SIG-M5 (cell line): Measurements from ENCODE around the gene PPP4R3A.
"Not testable (repeated sequence)": the region's sequence is repeated elsewhere in the genome, so short reads cannot be mapped to it uniquely, and the experiment has no call there.

ENCODE experiments used
- DNase-seq: peaks from one replicate; lab custom pipeline; 2025; lab: John Stamatoyannopoulos, UW

The PPP4R3A gene

DNA sequence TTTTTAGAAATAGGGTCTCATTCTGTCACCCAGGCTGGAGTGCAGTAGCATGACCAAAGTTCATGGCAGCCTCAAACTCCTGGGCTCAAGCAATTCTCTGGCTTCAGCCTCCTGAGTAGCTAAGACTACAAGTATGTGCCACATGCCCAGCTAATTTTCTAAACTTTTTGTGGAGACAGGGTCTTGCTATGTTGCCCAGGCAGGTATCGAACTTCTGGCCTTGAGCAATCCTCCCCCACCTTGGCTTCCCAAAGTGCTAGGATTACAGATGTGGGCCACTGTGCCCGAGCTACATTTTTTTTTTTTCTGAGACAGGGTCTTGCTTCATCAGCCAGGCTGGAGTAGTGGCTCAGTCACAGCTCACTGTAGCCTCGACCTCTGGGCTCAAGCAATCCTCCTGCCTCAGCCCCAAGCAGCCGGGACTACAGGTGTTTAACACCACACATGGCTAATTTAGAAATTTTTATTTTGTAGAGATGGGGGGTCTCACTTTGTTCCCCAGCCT lies 7.1 kb downstream of the PPP4R3A start:
- no peak for DNase-seq

DNA sequence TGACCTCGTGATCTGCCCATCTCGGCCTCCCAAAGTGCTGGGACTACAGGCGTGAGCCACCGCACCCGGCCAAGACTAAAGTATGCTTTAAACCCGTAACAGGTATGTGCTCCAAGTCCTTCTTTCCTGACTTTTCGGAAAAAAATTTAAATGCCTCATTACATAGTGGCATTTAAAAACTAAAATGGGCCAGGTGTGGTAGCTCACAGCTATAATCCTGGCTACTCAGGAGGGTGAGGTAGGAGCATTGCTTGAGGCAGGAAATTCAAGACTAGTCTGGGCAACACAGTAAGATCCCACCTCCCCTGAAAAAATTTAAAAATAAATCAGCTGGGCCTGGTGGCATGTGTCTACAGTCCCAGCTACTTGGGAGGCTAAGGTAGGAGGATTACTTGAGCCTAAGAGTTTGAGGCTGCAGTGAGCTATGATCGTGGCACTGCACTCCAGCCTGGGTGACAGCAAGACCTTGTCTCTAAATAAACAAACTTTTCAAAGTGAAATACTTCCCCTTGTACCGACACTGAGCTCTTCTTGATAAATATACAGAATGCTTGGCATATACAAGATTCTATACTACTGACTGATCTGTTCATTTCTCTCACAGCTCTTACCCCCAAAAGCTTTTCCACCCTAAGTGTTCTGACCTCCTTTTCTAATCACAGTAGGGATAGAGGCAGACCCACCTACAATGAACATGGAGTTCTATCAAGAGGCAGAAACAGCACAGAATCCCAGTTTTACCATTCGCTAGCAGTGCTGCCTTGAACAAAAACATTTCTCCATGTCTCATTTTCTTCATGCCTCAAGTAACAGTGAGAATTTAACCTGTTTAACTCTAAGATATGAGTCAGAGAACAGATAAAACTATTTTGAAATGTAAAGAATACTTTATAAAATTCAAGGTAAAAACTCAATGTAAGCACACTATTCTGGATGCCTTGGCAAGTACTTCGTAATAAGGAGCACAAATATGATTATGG lies 7.9 kb downstream of the PPP4R3A start:
- DNase-seq, result no peak

DNA sequence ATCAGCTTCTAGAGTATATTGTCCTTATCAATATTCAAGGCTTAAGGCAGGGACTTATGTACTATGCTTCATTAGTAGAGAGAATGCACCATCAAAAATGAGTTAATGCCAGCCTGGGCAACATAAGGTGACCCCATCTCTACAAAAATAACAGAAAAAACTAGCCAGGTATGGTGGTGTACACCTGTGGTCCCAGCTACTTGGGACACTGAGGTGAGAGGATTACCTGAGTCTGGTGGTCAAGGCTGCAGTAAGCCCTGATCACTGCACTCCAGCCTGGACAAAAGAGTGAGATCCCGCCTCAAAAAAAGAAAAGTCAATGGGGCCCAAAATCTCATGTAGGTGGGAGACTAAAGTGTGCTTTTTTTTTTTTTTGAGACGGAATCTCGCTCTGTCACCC lies 8.8 kb downstream of the PPP4R3A start:
- DNase-seq, result no peak

DNA sequence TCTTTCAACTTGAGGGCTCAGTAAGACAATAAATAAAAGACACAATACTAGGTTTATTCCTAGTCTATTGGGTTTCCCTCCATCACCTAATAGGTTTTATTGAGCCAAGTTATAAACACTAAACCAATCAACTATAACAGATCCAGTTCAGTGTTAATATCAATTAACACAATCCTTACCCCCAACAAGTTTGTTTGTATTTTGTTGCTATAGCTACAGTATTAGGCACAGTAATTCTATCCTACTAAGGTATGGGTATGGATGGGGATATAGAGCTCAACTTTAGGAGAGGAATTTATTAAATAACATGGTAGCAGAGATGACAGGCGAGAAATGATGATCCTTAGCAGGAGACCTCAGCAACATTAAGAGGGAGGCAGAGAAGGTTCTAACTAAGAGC lies 13.3 kb downstream of the PPP4R3A start:
- DNase-seq, result no peak

DNA sequence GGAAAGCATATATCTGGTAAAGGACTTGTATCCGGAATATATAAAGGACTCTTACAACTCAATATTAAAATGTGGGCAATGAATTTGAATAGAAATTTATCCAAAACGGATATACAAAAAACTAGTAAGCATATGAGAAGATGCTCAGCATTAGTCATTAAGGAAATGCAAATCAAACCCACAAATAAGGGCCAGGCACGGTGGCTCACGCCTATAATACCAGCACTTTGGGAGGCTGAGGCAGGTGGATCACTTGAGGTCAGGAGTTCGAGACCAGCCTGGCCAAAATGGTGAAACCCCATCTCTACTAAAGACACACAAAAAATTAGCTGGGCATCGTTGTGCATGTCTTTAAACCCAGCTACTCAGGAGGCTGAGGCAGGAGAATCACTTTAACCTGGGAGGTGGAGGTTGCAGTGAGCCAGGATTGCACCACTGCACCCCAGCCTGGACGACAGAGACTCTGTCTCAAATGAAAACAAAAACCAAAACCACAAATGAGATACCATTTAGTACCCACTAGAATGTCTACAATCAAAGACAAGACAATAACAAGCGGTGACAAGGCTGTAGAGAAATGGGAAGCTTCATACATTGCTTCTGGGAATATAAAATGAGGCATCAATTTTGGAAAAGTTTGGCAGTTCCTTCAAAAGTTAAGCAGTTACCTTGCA lies 15.6 kb downstream of the PPP4R3A start:
- not testable (repeated sequence) for DNase-seq

DNA sequence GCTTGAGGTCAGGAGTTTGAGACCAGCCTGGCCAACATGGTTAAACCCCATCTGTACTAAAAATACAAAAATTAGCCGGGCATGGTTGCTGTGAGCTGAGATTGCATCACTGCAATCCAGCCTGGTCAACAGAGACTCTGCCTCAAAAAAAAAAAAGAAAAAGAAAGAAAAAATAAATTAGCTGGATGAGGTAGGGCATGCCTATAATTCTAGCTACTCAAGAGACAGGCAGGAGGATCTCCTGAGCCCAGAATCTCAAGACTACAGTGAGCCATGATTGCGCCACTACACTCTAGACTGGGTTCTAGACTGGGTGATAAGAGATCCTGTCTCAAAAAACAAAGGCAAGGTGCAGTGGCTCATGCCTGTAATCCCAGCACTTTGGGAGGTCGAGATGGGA lies 16.9 kb downstream of the PPP4R3A start:
- no peak for DNase-seq

DNA sequence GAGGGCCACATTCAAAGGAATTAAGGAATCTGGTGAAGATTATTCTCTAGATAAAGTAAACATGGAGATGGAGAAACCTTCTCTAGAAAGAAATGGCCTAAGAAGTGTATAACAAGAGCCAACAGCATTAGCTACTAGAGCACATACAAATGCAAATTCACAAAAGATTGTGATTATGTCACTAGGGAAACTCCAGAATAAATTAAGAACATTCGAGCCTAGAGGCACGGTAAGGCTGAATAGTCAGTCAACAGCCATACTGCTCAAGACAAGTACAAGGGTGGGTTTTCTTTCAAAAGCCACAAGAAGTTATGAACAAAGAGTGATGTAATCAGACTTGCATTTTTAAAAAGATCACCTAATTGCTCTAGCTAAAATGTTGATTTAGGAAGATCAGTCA lies 25.4 kb downstream of the PPP4R3A start:
- no peak for DNase-seq

DNA sequence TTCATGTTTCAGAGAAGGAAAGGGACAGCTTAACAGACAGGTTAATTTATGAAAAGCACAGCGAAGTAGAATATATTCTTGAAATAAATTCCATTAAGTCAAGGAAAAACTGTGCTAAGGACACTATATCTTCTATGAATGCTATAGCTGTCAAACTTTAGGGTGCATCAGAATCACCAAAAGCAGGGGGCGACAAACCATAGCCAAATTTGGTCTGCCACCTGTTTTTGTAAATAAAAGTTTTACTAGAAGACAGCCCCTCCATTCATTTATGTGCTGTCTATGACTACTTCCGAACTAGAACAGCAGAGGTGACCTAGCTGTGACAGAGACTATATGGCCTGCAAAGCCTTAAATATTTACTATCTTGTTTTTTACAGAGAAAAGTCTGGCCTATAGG lies 25.9 kb downstream of the PPP4R3A start:
- no peak for DNase-seq

DNA sequence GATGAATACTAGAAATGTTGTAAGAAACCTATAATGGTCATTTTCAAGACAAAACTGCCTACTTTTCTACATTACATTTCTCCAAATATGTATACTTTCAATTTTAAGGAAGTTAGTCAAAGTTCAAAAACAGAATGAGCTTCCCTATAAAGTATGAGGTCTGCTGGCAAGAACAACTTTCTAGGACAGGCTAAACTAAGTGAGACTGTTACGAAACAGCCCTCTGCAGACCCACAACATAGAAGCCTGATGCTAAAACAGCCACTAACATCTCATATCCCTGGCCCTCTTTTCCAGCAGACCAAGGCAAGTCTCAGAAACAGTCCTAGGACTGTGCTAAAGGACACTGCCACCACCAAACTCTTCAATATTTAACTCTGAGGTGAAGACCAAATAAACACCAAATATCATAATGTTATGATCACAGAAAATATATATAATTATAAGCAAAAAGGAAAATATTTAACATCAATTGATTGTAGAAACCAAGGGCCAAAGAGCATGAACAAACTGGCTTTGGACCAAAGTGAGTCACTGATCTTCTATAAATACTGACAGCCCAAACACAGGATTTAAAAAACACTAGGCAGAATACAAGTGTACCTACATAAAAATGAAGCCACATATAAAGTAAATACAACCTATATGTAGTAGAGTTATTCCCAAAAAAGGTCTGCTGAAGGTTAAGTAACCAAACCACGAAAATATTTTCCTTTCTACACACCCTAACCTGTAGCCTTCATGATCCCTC lies 27.7 kb downstream of the PPP4R3A start:
- peak; percentile 22 for DNase-seq

DNA sequence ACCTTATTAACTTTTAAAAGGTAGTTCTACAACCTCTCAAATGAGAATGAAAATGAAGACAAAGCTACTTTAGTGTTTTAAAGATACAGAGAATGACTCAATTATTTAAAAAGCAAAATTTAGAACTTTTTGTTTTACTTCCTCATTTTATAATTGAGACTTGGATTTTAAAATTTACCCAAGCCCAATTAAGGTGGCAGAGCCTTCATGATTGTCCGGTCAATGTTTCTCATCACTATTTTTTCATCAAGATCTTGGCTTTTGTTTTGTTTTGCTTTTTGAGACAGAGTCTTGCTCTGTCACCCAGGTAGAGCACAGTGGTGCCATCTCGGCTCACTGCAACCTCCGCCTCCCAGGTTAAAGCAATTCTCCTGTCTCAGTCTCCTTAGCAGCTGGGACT lies 32.7 kb downstream of the PPP4R3A start:
- no peak for DNase-seq

DNA sequence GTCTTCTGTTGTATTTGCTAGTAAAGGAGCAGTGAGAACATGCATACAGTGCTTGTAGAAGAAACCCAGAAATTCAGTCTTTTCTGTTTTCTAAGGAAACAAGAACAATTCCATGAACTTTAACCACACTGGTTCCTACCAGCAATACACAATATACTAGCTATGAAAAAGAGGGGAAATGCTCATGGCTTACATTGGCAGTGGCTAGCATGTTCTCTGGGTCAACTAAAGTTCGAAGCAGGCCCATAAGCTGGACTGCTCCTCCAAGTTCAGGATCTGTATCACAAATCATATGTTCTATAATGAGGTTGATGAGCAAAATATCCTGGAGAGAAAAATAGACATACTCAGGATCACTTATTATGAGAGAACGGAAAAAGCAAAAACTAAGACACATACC lies 37.1 kb downstream of the PPP4R3A start:
- DNase-seq, result no peak

DNA sequence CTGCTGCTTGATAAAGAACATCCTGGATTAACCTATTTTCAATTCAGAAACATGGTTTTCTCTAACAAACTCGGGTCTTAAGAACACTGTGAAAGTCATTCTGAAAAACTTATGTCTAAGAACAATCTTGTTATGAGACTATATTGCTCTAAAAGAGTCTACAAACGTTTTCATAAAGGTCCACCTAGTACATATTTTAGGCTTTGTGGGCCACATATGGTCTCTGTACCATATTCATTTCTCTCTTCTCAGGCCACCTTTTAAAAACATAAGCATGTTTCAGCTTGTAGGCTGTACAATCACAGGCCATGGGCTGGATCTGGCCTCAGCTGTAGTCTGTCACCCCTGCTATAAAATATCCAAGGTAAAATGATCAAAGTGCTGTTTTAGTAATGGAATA lies 39.9 kb downstream of the PPP4R3A start:
- no peak for DNase-seq

DNA sequence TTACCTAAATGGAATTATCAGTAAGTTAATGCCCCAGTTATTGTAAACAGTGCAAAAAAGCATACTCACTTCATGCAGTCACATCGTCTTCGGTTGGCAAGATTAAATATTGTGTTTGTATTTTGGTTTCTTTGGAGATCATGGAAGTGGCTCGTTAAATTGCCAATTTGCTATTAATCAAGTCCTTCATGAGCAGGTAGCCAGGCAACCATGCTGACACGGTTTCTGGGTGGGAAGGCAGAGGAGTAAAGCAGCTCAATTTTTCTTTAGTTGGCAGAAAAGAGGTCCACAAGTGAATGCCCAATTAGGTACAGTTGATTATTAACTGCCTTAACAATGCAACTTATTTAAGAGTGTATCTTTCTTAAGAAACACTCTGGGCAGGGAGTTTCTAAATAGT lies 43.9 kb downstream of the PPP4R3A start:
- no peak for DNase-seq

DNA sequence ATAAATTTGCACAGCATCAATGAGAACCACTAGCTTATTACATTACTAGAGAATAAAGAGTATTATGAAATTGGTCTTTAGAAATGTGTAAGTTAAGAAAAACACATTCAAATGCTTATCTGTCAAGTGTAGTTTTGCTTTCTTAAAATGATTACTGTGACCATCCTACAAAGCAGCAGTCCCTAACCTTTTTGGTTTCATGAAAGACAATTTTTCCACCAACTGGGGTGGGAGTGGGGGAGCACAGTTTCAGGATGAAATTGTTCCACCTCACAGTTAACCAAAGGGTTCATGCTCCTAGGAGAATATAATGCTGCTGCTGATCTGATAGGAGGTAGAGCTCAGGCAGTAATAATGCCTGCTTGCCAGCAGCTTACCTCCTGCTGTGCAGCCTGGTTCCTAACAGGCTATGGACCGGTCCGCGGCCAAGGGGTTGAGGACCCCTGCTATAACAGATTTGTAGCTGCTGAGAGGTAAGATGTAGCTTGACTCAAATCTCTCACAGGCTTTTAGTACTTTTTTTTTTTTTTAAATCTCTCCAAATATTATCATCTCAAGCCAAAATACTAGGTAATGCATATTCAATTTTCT lies 45.4 kb downstream of the PPP4R3A start:
- DNase-seq, result no peak

DNA sequence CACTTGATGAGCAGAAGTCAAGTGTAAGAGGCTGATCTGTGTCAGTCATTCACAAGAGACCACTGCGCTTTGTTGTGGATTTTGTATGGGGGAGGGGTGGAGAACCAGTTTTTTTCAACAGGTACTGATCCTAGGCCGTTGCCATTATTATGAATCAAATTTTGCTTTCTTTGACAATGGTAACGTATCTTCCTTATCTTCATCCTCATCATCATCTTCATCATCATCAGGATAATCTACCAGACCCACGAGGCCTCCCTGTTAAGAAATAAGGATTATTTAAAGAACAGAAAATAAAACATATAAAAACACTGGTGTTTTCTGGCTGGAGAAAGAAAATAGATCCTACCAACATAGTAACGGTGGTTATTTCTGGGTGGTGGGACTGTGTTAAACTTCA lies 51.5 kb downstream of the PPP4R3A start:
- no peak for DNase-seq

DNA sequence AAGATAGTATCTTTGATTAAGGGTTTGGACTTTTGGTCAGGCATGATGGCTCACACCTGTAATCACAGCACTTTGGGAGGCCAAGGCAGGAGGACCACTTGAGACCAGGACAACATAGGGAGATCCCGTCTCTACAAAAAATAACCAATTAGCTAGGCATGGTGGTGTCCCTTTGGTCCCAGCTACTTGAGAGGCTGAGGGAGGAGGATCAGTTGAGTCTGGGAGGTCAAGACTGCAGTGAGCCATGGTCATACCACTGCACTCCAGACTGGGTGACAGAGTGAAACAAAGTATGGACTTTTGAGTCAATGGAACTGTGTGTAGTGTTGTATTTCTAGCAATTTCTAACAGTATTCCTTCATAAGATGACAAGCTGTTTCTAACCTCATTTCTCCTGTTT lies 53.8 kb downstream of the PPP4R3A start:
- DNase-seq, result no peak

DNA sequence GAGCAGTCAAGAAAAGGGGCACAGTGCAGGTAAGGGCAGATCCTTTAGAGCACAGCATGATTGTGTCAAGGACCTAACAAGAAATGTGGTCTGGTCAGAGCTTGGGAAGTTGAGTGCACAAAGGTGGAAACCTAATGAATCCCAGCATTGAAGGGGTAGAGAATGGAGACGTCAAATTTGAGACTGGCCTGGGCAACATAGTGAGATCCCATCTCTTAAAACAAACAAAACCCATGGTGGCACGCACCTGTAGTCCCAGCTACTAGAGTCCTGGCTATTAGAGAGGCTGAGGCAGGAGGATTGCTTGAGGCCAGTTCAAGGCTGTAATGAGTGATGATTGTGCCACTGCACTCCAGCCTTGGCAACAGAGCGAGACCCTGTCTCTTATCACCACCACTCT lies 55.5 kb downstream of the PPP4R3A start:
- DNase-seq, result no peak

DNA sequence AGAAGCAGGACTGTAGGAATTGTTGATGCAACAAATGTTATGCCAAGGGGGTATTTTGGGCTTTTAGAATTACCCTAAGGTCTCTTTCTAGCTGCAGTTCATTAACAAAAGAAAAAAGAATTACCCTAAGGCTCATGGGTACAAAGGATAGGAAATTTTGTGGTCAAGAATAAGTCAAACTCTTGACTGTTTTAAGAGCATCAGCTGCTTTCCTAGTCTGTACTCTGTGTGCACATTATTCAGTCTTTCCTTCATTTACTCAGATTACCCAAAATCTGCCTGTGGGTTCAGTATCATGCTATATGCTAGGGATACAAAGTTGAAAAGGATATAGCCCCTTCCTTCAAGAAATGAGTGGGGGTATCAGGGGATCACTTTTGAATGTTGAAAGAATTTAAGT lies 56.0 kb downstream of the PPP4R3A start:
- no peak for DNase-seq

DNA sequence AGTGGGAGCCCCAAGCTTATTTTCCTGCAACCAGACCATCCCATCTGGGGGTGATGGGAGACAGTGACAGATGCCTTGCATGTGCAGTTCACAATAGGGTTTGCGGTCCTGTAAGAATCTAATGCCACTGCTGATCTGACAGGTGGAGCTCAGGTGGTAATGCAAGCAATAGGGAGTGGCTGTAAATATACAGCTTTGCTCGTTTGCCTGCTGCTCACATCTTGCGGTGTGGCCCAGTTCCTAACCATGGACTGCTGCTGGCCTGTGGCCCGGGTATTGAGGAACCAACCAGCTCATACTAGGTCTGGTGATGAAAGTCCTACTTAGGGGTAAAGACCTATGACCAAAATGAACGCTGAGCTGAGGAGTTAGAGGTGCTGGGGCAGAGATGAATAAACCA lies 56.4 kb downstream of the PPP4R3A start:
- DNase-seq, result no peak

DNA sequence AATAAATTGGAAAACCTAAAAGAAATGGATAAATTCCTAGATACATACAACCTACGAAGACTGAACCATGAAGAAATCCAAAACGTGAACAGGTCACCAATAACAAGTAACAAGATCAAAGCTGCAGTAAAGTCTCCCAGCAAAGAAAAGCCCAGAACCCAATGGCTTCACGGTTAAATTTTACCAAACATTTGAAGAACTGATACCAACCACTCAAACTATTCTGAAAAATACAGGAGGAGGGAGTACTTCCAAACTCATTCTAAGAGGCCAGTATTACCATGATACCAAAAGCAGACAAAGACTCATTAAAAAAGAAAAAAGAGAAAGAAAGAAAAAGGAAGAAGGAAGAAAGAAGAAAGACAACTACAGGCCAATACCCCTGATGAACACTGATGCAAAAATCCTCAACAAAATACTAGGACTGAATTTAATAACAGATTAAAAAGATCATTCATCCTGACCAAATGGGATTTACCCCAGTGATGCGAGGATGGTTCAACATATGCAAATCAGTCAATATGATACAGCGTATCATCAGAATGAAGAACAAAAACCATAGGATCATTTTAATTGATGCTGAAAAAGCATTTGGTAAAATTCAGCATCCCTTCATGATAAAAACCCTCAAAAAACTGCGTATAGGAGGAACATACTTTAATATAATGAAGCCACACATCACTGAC lies 65.6 kb downstream of the PPP4R3A start:
- DNase-seq, result no peak

DNA sequence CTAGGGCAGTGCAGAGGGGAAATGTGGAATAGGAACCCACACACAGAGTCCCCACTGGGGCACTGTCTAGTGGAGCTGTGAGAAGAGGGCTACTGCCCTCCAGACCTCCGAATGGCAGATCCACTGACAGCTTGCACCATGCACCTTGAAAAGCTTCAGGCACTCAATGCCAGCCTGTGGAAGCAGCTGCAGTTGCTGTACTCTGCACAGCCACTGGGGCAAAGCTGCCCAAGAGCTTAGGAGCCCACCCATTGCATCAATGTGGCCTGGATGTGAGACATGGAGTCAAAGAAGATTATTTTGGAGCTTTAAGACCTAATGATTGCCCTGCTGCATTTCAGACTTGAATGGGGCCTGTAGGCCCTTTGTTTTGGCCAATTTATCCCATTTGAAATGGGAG lies 70.8 kb downstream of the PPP4R3A start:
- DNase-seq, result no peak

DNA sequence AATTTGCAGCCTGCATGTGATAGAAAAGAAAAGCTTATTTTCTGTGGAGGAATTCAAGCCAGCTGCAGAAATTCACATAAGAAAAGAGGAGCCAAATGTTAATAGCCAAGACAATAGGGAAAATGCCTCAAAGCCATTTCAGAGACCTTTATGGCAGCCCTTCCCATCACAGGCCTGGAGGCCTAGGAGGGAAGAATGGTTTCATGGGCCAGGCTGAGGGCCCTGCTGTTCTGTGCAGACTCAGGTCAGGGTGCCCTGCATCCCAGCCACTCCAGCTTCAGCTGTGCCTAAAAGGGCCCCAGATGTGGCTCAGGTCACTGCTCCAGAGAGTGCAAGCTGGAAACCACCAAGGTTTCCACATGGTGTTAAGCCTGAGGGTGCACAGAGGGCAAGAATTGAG lies 71.3 kb downstream of the PPP4R3A start:
- no peak for DNase-seq
